Stimulated activated CD8-positive, alpha-beta memory T cell treated with anti-CD3 and anti-CD28 coated beads, Interleukin-12 subunit alpha, Interleukin-12 subunit beta, amount 100 ng/mL, for 24 hours (primary cell): Measurements from ENCODE around the gene PRKCE.
"Not testable (repeated sequence)": the region's sequence is repeated elsewhere in the genome, so short reads cannot be mapped to it uniquely, and the experiment has no call there.

ENCODE experiments used
- DNase-seq: peaks from one replicate; pipeline ENCODE4 v3.0.0-alpha.2; 2020; ENCODE audit errors: extremely low read depth

Gene PRKCE

DNA sequence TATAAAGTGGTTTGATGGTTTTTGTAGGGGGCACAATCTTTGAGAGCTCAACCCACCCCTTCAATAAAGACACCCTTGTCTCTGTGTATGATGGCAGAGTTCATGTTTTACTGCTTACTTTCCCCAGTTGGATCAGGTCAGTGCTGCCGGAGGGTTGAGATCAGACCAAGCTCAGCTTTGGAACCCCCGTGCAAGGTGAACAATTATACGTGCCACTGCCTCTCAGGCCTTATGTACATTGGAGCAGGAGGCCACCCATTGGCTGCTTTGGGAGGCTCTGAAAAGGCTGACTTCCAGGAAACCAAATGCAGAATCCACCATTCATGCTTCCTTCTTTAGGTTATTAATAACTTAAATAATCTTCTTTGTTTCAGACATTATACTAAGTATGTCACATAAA lies 542.4 kb downstream of the PRKCE start:
- no peak for DNase-seq

DNA sequence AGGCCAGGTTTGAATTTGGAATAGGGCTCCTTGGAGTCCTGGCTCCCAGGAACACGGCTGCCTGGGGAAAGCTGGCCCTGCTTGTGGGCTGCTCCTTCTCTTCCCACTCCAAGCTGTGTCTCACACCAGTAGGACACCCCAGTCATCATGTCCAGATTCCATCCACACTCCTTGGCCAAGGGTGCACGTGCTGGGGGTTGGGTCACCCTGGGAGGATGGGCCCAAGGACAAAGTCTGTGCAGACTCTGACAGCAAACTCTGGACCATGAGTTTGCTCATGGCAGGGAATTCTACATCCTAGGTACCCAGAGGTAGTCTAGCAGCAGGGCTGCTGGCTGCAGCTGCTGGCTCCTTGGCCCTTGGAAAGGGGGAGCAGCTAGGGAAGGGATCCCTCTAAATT lies 543.4 kb downstream of the PRKCE start:
- DNase-seq: no peak

DNA sequence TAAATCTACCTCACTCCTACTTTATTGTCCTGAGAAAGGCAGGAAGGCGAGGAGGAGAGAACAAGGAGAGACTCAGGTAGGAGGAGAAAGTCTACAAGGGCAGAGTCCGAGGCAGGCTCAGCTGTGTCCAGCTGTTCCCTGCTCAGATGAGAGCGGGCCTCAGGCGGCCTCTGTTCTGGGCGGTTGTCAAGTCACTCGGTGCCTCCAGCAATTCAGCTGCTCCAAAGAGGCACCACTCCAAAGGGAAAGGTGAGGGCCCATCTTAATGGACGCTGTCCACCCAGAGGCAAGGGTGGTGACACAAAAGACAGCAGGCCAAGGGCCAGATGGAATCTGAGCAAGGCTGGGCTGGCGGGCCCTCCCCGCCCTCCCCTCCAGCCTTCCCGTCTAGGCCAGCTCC lies 544.3 kb downstream of the PRKCE start:
- no peak for DNase-seq

DNA sequence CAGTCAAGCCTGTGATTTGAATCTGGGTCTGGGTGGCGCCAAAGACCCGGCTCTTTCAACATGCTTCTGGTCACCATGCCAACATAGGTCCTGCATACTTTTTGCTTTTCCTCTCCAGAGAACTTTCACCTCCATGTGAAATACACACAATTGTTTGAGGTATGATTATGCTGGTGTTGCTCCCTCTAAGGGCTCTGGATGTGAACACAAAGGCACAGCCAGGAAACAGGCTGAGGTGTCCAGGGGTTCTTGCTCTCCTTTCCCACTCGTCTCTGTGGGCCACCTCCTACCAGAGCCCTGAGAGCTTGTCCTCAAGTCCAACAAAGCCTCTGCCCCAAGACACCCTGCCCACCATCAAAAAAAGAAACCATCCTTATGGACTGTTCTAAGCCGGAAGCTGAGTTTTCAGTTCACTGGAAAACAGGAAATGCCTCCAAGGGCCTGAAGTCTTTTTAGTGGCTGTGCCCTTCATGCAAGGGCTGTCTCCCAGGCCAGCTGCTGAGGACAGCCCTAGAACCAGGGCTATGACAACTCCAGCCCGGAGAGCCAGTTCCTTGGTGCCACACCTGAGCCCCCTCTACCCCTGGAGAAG lies 545.5 kb downstream of the PRKCE start:
- DNase-seq: no peak

DNA sequence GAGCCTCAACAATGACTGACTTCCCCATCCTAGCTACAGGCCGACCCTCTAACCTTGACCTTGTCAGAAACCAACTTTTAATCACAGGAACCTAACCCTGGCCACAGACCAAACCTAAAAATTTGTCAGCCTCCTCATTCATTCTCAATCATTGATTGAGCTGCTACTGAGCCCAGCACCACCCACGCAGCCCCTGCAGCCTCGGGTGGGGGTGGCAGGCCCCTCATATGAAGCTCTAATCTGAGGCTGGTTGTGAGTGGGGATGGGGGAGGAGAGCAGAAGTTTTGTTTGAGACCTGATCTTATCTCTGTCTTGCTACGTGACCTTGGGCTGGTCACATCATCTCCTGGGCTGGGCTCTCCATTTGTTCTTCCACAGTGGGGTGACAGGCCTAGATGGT lies 546.2 kb downstream of the PRKCE start:
- no peak for DNase-seq

DNA sequence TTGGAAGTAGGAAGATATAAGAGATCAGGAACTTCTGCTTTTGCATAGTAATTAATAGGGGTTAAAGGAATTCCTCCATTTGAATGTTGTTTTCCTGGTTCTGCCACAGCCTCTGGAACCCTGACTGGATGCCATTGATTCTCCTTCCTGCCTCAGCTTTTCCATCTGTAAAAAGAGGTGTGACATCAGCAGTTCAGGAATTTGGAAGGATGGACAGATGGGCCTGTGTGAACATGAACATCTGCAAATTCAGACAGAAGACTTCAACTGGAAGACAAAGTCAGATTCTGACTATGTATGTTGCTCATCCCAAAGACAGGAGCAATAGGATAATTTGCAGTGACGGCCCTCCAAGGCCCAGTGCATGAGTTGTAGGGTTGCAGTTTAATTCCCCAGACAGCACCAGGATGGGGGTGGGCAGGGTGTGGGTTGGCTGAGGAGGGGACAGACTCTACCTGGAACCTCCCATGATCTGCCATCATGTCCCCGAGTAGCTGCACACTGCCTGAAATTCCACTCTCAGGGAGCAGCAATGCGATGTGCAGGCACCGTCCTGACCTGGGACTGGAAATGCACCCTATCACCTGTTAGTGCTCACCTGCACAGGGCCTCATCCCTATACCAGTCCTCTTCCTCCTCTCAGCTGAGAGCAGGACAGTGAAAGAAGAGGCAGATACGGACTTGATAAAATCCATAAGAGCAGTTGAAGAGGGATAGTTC lies 546.8 kb downstream of the PRKCE start:
- no peak for DNase-seq

DNA sequence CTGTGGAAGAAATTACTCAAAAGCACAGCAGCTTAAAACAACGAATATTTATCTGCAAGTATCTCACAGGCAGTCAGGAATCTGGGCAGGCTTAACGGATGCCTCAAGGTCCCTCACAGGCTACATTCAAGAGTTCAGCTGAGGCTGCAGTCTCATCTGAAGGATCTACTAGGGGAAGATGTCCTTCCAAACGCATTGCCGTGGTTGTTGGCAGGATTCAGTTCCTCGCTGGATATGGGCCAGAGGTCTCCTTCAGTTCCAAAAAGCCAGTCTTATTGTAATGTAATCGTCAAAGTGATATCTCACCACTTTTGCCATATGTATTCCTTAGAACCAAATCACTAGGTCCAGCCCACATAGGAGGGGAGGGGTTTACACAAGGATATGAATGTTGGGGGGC lies 547.5 kb downstream of the PRKCE start:
- no peak for DNase-seq

DNA sequence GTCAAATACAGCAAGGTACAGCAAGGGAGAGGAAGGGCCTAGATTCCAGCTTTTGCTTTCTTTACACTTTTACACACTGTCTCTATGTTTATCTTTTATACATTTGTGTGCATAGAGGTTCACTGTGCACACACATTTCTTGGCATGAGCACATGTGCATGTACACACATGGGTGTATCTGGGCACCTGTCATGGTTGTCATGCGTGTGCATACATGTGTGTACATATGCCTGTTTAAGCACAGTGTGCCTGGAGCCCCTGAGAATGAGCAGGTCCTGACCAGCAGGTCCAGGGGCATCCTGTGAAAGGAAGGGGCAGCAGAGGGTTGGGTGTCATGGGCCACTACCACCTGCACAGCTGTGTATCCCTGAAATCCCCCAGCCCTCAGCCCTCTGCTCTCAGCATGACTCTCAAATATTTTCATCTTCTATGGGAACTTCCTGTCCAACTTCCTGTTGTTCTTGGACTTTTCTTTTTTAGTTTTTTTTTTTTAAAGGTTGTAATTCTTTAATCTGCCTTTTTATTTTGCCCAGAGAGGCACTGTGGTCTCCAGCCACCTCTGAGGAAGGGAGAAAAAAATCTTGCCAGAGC lies 548.7 kb downstream of the PRKCE start:
- DNase-seq: no peak

DNA sequence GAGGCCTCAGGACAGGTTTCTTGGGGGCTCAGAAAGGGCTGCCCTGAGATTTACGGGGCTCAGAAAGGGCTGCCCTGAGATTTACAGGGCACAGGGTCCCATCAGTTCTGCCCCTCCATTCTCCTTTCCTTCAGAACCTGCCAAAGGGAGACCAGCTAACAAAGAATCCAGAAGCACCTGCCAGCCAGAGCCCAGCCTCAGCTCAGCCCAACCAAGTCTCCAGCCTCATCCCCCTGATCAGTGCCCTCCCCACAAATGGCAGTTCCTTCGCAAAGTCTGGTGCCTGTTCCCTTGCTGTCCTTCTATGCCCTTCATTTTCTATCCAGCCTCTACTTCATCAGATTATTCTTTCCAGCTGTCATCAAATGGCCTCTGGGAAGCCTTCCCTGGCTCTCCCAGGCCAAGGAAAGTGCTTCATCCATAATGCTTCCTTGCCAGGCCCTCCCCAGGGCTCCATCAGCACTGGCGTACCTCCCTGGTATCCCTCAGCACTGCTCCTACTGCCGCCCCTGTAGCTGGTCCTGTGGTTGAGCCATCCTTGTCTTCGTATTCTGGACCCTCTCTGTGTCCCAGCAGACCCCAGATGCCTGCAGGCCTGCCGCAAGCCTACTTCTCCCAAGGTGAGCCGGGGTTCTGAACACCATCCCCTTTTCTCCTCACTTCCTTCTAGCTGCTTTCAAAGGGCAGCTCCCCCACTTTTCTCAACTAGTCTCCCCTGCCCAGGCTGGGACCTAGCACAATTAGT lies 549.6 kb downstream of the PRKCE start:
- no peak for DNase-seq

DNA sequence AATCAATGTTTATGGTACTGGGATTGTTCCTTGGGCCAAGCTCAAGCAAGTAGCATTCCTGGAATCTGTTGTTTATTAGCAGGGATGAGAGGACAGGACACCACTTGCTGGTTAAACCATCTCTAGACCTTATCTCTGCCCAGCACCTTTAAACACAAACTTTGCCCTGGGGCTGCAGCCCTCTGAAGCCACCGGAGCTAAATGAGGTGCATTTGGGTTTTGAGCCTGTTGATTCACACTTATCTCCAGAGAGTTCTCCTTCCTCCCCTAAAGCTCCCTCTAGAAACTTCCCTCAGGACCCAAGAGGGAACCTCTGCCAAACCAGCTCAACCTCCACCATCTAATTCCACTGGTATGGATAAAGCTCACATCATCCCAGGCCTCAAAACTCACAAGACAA lies 551.0 kb downstream of the PRKCE start:
- no peak for DNase-seq

DNA sequence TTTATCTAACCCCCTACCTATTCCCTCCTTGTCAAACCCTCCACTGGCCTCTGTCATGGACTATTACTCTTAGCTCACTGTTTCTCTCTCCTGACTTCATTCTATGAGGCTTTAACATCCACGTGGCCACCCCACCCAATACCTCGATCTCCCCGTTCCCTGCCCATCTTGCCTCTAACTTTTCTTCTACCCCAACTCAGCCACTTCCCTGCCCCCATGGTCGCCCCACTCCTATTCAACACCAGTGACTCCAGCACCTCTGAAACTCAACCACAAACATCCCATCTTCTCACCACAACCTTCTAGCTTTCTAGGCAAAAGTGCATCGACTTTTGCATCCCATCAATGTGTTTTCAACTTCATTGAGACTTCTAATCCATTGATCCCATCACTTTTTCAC lies 551.5 kb downstream of the PRKCE start:
- DNase-seq: no peak

DNA sequence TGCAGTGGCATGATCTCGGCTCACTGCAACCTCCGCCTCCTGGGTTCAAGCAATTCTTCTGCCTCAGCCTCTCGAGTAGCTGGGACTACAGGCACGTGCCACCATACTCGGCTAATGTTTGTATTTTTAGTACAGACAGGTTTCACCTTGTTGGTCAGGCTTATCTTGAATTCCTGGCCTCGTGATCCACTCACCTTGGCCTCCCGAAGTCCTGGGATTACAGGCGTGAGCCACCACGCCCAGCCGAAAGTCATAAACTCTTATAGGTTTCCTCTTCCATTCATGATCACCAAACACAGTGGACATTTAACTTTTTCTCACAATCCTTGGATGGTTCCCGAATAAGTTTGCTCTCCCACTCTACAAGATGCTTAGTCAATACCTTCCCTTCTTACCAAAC lies 552.2 kb downstream of the PRKCE start:
- DNase-seq: not testable (repeated sequence)

DNA sequence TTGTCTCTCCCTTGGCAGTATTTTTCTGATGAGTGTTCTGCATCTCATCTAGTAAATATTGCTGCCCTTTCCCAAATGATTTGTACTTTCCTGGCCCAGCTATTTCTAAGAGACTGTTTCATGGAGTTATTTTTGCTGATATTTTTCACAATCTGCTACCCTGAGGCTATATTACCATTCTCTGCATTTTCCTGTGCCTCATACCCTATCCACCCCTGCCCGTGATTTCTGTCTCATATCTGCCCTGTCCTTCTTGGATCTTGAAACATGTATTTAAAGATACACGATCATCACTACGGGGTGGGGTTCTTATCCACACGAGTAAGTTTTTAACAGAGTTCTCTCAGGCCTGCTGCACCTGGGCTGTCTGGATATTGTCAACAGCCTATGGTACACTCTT lies 556.1 kb downstream of the PRKCE start:
- DNase-seq: no peak

DNA sequence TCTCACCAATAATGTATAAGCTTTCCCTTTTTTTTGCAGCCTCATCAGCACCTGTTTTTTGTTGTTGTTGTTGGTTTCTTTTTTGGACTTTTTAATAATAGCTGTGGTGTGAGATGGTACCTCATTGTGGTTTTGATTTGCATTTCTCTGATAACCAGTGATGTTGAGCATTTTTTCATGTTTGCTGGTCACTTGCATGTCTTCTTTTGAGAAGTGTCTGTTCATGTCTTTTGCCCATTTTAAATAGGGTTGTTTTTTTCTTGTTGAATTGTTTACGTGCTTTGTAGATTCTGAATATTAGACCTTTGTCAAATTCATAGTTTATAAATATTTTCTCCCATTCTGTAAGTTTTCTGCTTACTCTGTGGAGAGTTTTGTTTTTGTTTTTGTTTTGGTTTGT lies 557.3 kb downstream of the PRKCE start:
- no peak for DNase-seq

DNA sequence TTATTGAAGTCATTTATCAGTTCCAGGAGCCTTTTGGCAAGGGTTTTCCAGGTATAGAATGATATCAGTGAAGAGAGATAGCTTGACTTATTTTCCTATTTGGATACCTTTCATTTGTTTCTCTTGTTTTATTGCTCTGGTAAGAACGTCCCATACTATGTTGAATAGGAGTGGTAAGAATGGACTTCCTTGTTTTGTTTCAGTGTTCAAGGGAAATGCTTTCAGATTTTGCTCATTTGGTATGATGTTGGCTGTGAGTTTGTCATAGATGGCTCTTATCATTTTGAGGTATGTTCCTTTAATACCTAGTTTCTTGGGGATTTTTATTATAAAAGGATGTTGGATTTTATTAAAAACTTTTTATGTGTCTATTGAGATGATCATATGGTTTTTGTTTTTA lies 558.6 kb downstream of the PRKCE start:
- no peak for DNase-seq

DNA sequence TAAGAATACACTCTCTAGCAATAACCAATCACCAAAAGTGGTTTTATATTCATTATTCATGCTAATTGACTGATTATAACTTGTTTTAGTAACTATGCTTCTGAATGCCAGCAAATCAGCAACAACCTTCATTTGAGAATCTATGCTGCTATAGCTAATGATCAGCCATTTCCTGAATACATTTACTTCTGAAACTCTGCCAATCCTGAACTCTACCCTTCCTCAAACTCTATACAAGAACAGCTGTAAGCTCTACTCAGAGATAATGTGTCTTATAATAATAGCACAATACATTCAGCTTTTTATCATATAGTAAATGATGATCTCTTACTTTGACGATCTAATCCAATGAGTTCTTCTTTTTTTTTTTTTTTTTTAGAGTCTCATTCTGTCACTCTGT lies 560.0 kb downstream of the PRKCE start:
- no peak for DNase-seq

DNA sequence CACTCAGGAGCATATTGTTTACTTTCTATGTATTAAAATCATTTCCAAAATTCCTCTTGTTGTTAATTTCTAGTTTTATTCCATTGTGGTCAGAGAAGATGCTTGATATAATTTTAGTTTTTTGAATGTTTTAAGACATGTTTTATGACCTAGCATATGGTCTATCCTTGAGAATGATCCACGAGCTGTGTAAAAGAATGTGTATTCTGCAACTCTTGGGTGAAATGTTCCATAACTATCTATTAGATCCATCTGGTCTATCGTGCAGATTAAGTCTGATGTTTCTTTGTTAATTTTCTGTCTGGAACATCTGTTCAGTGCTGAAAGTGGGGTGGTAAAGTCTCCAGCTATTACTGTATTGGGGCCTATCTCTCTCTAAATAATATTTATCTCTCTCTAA lies 562.4 kb downstream of the PRKCE start:
- DNase-seq: no peak

DNA sequence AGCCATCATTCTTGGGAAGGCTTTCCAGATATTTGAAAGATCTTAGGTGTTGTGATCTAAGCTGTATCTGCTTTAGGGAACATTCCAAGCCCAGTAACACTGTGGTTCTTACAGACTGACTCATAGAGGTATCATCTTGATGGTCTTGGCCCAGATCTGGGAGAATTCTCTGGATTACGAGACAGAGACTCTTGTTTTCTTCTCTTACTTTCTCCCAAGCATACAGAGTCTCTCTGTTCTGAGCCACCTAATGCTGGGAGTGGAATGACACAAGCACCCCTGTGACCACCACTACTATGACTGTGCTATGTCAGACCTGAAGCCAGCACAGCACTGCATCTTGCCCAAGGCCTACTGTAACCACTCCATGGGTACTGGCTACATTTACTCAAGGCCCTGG lies 564.7 kb downstream of the PRKCE start:
- no peak for DNase-seq

DNA sequence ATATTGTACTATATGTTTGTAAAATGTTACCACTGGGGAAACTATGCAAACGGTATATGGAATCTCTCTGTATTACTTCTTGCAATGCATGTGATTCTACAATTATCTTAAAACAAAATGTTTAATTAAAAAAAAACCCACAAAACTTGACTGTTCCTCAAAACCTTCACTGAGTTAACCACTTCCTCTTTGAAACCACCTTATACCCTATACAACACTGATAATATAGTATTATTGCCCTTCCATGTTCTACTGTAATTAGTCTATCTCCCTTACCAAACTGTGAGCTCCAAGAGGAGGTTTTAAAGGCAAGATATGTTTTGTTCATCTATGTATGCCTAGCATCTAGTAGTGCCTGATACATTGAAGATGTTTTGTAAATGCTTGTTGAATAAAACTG lies 572.0 kb downstream of the PRKCE start:
- not testable (repeated sequence) for DNase-seq

DNA sequence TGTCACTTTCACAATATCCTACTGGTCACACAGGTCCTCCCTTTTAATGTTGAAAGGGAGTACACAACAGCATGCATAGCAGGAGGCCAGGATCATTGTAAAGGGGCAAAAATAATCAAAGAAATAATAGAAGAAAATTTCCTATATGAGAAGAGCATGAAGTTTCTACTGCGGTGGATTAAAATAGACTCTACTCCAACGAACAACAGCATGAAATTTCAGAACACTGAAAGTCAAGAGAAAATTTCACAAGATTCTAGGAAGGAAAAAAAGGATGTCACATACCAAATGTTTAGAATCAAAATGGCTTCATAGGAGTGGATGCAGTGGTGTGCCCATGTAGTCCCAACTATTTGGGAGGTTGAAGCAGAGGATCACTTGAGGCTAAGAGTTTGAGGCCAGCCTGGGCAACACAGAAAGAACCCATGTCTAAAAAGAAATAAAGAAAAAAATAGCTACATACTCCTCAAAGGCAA lies 573.7 kb downstream of the PRKCE start:
- DNase-seq: no peak

DNA sequence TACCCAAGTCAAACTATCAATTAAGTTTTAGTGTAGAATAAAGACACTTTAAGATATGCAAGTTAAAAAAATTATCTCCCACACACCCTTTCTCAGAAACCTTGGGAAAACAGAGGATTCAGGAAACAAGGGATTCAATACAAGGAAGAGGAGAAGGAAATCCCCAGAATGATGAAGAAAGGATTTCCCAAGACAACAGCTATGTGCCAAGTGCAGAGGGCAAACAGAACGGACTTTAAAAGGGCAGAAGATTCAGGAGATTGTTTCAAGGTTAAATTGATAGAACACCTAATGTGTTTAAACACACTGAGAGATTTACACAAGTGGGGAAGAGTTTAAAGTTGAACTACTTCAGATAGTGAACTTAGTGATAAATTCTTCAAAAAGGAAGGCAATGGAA lies 574.3 kb downstream of the PRKCE start:
- no peak for DNase-seq

DNA sequence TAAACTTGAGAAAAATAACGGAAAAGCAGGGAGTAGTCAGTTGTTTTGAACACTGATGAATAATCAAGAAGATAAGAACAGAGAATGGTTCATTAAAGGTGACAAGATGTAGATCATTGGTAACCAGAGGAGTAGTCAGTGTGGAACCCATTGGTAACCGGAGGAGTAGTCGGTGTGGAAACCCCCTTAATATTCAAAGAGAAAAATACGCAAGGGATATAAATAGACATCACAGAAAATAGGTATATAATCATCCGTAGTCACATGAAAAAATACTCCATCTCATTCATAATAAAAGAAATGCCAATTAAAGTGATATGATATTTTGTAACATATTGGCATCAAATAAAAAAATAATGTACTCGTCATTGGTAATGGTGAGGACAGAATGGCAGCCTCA lies 575.1 kb downstream of the PRKCE start:
- DNase-seq: no peak

DNA sequence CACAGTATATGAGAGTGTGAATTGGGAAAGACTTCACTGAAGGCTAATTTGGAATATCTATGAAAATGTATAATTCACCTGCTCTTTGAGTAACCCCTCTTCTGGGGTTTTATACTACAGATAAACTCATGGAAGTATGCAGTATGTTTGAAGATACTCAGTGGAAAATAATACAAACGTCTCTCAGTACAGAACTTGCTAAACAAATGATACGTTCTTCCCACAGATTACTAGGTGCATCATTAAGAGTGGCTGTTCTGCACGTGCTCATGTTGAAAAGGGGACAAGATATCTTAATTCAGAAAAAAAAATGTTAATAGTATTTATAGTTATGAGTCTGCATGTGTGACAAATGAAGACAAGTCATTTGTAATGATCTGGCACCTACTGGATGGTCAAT lies 575.5 kb downstream of the PRKCE start:
- DNase-seq: no peak
